IMR-90 (cell line): ENCODE data around the gene QSER1. TPM values are rescaled to one million over a fixed set of nuclear protein-coding genes. Genes with fewer than 3 reads are reported as not detected.
"Not testable (repeated sequence)": the region's sequence is repeated elsewhere in the genome, so short reads cannot be mapped to it uniquely, and the experiment has no call there.

Experiments used
- ATAC-seq: fragments of 200-7000 bp; cut with Tn5 transposase; 2 replicates; pipeline ENCODE4 v1.9.1; 2020; ENCODE audit warnings: low read depth, mild to moderate bottlenecking, moderate library complexity
- BruUV-seq: library from RNA; stranded (reverse); fragments of 400-500 nt; replicated peaks from 2 replicates; lab custom pipeline; 2021; lab: Mats Ljungman, UMichigan
- CTCF ChIA-PET: fragments of 300-600 bp; formaldehyde crosslinking; extraction: SDS; loops from one replicate; lab custom pipeline; 2021; ENCODE audit warnings: antibody characterized with exemption; lab: Yijun Ruan, JAX
- POLR2A ChIA-PET: fragments of 300-600 bp; sonication (Branson Sonifier 250); formaldehyde crosslinking; loops from one replicate; lab custom pipeline; 2022; ENCODE audit warnings: antibody characterized with exemption; ENCODE audit not compliant: unreplicated experiment; lab: Charles Lee
- DNase-seq: peaks from one replicate; pipeline ENCODE4 v3.0.0; 2013
- H2AFZ ChIP-seq: replicated peaks from 2 replicates; pipeline ENCODE3; 2013; ENCODE audit warnings: low read length, mild to moderate bottlenecking; ENCODE audit not compliant: poor library complexity
- H2AK5ac ChIP-seq: 2 replicates; pipeline ENCODE4 v1.6.1; 2013; ENCODE audit warnings: low read depth, low read length, inconsistent platforms
- H2AK9ac ChIP-seq: replicated peaks from 2 replicates; pipeline ENCODE3; 2013; ENCODE audit warnings: mild to moderate bottlenecking, low read depth, low read length, moderate library complexity; ENCODE audit not compliant: poor library complexity
- H2BK120ac ChIP-seq: 2 replicates; pipeline ENCODE4 v1.6.1; 2013; ENCODE audit warnings: low read depth, low read length, inconsistent platforms
- H2BK15ac ChIP-seq: 3 replicates; pipeline ENCODE4 v1.6.1; 2013; ENCODE audit warnings: low read depth, low read length, inconsistent platforms
- H2BK20ac ChIP-seq: 2 replicates; pipeline ENCODE4 v1.6.1; 2013; ENCODE audit warnings: low read depth, mild to moderate bottlenecking, inconsistent platforms, low read length, moderate library complexity
- H2BK5ac ChIP-seq: 2 replicates; pipeline ENCODE4 v1.6.1; 2013; ENCODE audit warnings: mild to moderate bottlenecking, low read depth, low read length, inconsistent platforms; ENCODE audit not compliant: poor library complexity, severe bottlenecking
- H3K14ac ChIP-seq: replicated peaks from 2 replicates; pipeline ENCODE4 v1.6.1; 2013; ENCODE audit warnings: low read depth, low read length, inconsistent platforms
- H3K18ac ChIP-seq: 2 replicates; pipeline ENCODE4 v1.6.1; 2013; ENCODE audit warnings: low read depth, low read length, control low read depth
- H3K23ac ChIP-seq: 2 replicates; pipeline ENCODE4 v1.6.1; 2013; ENCODE audit warnings: low read depth, low read length, inconsistent platforms
- H3K27ac ChIP-seq: 2 replicates; pipeline ENCODE4 v1.5.1; 2013; ENCODE audit warnings: mild to moderate bottlenecking, control low read depth, low read length; ENCODE audit not compliant: insufficient read depth
- H3K27me3 ChIP-seq: 2 replicates; pipeline ENCODE4 v1.6.1; 2013; ENCODE audit warnings: low read length; ENCODE audit not compliant: control insufficient read depth, insufficient read depth
- H3K36me3 ChIP-seq: 2 replicates; pipeline ENCODE4 v1.6.1; 2013; ENCODE audit warnings: low read length, mixed read lengths; ENCODE audit not compliant: control insufficient read depth, insufficient read depth
- H3K4ac ChIP-seq: 2 replicates; pipeline ENCODE4 v1.6.1; 2013; ENCODE audit warnings: low read depth, low read length, inconsistent platforms
- H3K4me1 ChIP-seq: 2 replicates; pipeline ENCODE4 v1.6.1; 2013; ENCODE audit warnings: low read length, mixed read lengths; ENCODE audit not compliant: control insufficient read depth, insufficient read depth
- H3K4me2 ChIP-seq: 2 replicates; pipeline ENCODE4 v1.6.1; 2013; ENCODE audit warnings: low read depth, mild to moderate bottlenecking, control low read depth, low read length, moderate library complexity
- H3K4me3 ChIP-seq: 2 replicates; pipeline ENCODE4 v1.5.1; 2013; ENCODE audit warnings: low read depth, mild to moderate bottlenecking, control low read depth, low read length, moderate library complexity; ENCODE audit not compliant: insufficient read depth
- H3K56ac ChIP-seq: 2 replicates; pipeline ENCODE4 v1.6.1; 2013; ENCODE audit warnings: low read length, inconsistent platforms; ENCODE audit not compliant: insufficient read depth; ENCODE audit errors: extremely low read depth
- H3K79me1 ChIP-seq, 2 experiments: 2 replicates each; pipeline ENCODE4 v1.6.1; 2013; ENCODE audit warnings: low read length in 2 of 2, inconsistent platforms in 1 of 2, low read depth in 1 of 2
- H3K9ac ChIP-seq: 2 replicates; pipeline ENCODE4 v1.6.1; 2013; ENCODE audit warnings: low read depth, low read length, control low read depth
- H3K9me1 ChIP-seq: 2 replicates; pipeline ENCODE4 v1.6.1; 2013; ENCODE audit warnings: low read length, inconsistent platforms; ENCODE audit not compliant: insufficient read depth
- H3K9me3 ChIP-seq: 2 replicates; pipeline ENCODE4 v1.6.1; 2013; ENCODE audit warnings: low read length; ENCODE audit not compliant: control insufficient read depth, insufficient read depth
- H4K20me1 ChIP-seq: 2 replicates; pipeline ENCODE4 v1.6.1; 2013; ENCODE audit warnings: low read length, inconsistent platforms; ENCODE audit not compliant: insufficient read depth
- H4K5ac ChIP-seq: 2 replicates; pipeline ENCODE4 v1.6.1; 2013; ENCODE audit warnings: mild to moderate bottlenecking, low read depth, low read length, control low read depth
- H4K8ac ChIP-seq, 2 experiments: 2 replicates each; pipeline ENCODE4 v1.6.1; 2013; ENCODE audit warnings: low read depth in 2 of 2, low read length in 2 of 2, control low read depth in 1 of 2, inconsistent platforms in 1 of 2
- H4K91ac ChIP-seq: 2 replicates; pipeline ENCODE4 v1.6.1; 2013; ENCODE audit warnings: low read depth, low read length, inconsistent platforms; ENCODE audit not compliant: insufficient read depth
- MXI1 ChIP-seq: IDR thresholded peaks from 2 replicates; pipeline ENCODE4 v1.6.1; 2012; ENCODE audit warnings: low read depth, mild to moderate bottlenecking, low read length, moderate library complexity, borderline replicate concordance
- RFX5 ChIP-seq: IDR thresholded peaks from 2 replicates; pipeline ENCODE4 v1.8.0; 2012; ENCODE audit warnings: low read depth, mild to moderate bottlenecking, low read length, moderate library complexity
- WGBS, 2 experiments: methylation state at CpG; one replicate each; pipeline versions ENCODE4 v1.1.5 to v1.1.7; 2013; ENCODE audit warnings: missing lambda C conversion rate in 2 of 2; ENCODE audit not compliant: insufficient read length in 1 of 2; ENCODE audit errors: extremely low coverage in 2 of 2; 5-methylcytosine and 5-hydroxymethylcytosine counted together
- dilution Hi-C: fragments of 300-500 bp; cut with HindIII; formaldehyde crosslinking; loops from one replicate; pipeline ENCODE4 v1.14.3; 2018; ENCODE audit warnings: low sequenced_read_pairs; ENCODE audit not compliant: unreplicated experiment
- in situ Hi-C: fragments of 300-500 bp; cut with MboI; formaldehyde crosslinking; loops from 3 replicates; pipeline ENCODE4 v1.14.3; 2019; ENCODE audit warnings: low sequenced_read_pairs, inconsistent platforms, mixed read lengths
- intact Hi-C: fragments of 100-400 bp; cut with micrococcal nuclease; formaldehyde crosslinking; loops from 2 replicates; pipeline ENCODE4 v1.10.0; 2022
- polyA plus RNA-seq, 3 experiments: library from polyadenylated mRNA; depleted of rRNA; stranded (reverse); fragments of >200 nt; gene quantifications; 2 replicates each; pipeline ENCODE4 v1.2.3, GENCODE V29; 2012; ENCODE audit warnings: low replicate concordance in 1 of 3
- total RNA-seq: library from RNA; depleted of rRNA; stranded (reverse); fragments of >200 nt; gene quantifications from 2 replicates; pipeline ENCODE4 v1.2.3, GENCODE V29; 2012

QSER1 gene
- total and polyA plus RNA-seq, 2 of the 4 experiments (the other 2 are of a cell fraction): 5.9 to 15.6 TPM

DNA sequence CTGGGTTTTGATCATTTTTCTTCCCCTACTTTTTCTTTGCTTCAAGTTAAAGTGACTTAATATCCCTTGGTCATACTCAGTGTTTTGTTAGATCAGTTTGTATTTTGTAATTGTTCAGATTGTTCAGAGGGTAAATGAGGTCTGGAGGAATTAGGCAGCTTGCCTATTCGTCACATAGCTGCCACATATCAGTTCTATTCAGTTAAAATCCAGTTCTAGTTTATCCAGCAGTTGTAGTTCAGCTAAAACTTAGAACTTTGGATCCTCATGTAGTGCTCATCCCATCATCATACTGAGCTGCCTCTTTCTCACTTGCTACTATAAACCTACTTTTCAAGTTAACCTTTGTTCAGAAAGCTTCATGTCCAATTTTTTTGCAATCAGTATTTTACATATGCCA lies 75.9 kb downstream of the QSER1 start:
- Histone ChIP-seq H3K9me3 (no peaks in the 10 kb centered on the region), H3K56ac (no peak overlapping the region), H2AK5ac (no peak overlapping the region), H3K4me3 (no peak overlapping the region), H3K79me1 (peaks cover 0 to 10% of the 10 kb centered on the region in 2 experiments; a peak in 2 of 4 replicates), H3K4me1 (no peaks in the 10 kb centered on the region), H3K23ac (no peak overlapping the region), H4K5ac (no peak overlapping the region), H3K18ac (no peak overlapping the region), H3K9me1 (no peaks in the 10 kb centered on the region), H2BK20ac (no peak overlapping the region), H3K4ac (no peak overlapping the region), H2AFZ (no peak overlapping the region), H4K91ac (no peak overlapping the region), H2BK5ac (no peak overlapping the region), H3K27me3 (no peaks in the 10 kb centered on the region), H2BK15ac (no peak overlapping the region), H3K36me3 (peaks cover 14% of the 10 kb centered on the region), H3K4me2 (no peak overlapping the region), H3K14ac (no peak overlapping the region), H2BK120ac (no peak overlapping the region), H4K8ac (no peak overlapping the region), H4K20me1 (no peaks in the 10 kb centered on the region), H2AK9ac (no peak overlapping the region), H3K27ac (no peak overlapping the region), H3K9ac (no peak overlapping the region)
- ATAC-seq (no peak), DNase-seq (no peak)
- 100% methylated on average over 1 of the region's 1 CpG; no CpG with 5 or more reads in 1 of the 2 experiments for WGBS, 2 experiments
- no peak for TF ChIP-seq RFX5
- TF ChIP-seq MXI1: no peak
- in situ Hi-C loops: no loop called here
- dilution Hi-C loops: no loop called here
- POLR2A ChIA-PET: interaction anchor here (1.1 kb wide), 1 partner anchor 71 kb away, joined by 3 read pairs; the partner anchor contains the start of gene TCP11L1
- CTCF ChIA-PET: interaction anchor here (4.1 kb wide), 1 partner anchor 97 kb away, joined by 16 read pairs; no protein-coding TSS in a partner anchor
- intact Hi-C loops: no loop called here
- BruUV-seq: no TSS peak

DNA sequence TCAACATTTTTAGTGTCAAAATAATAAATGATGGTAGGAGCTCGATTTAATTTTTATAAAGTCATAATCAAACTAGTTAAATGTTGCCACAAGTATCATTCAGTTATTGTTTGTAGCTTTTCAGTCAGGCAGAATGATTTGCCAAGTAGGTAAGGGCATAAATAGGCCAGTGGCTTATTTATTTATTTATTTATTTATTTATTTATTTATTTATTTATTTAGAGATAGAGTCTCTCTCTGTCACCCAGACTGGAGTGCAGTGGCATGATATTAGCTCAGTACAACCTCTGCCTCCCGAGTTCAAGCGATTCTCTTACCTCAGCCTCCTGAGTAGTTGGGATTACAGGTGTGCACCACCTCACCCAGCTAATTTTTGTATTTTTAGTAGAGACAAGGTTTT lies 79.6 kb downstream of the QSER1 start:
- H3K4ac ChIP-seq, H3K79me1 ChIP-seq, H3K9me3 ChIP-seq, CTCF ChIA-PET, H3K9me1 ChIP-seq, H2AK5ac ChIP-seq, in situ Hi-C loops, H2AFZ ChIP-seq, H2AK9ac ChIP-seq, intact Hi-C loops, H3K27me3 ChIP-seq, H3K23ac ChIP-seq, H2BK20ac ChIP-seq, POLR2A ChIA-PET, H2BK15ac ChIP-seq, H3K4me1 ChIP-seq, DNase-seq, H3K4me2 ChIP-seq, H3K14ac ChIP-seq, H3K9ac ChIP-seq, H3K56ac ChIP-seq, H2BK5ac ChIP-seq, dilution Hi-C loops, H4K91ac ChIP-seq, H4K8ac ChIP-seq, H3K27ac ChIP-seq, H3K18ac ChIP-seq, ATAC-seq, BruUV-seq, H4K20me1 ChIP-seq, H4K5ac ChIP-seq, H2BK120ac ChIP-seq, H3K4me3 ChIP-seq: not testable (repeated sequence)
- H3K36me3 ChIP-seq: peaks cover 14% of the 10 kb centered on the region
- no CpG with 5 or more reads among the region's 3 CpGs for WGBS, 2 experiments
